GF-D8 (cell line): ENCODE data around the gene CSF3R.
"Not testable (repeated sequence)": the region's sequence is repeated elsewhere in the genome, so short reads cannot be mapped to it uniquely, and the experiment has no call there.

ENCODE experiments used
- DNase-seq: peaks from one replicate; lab custom pipeline; 2025; lab: John Stamatoyannopoulos, UW

CSF3R gene

GRCh38 chr1:36481771-36482723, 666 bp downstream of the CSF3R start:
- no peak for DNase-seq

DNA sequence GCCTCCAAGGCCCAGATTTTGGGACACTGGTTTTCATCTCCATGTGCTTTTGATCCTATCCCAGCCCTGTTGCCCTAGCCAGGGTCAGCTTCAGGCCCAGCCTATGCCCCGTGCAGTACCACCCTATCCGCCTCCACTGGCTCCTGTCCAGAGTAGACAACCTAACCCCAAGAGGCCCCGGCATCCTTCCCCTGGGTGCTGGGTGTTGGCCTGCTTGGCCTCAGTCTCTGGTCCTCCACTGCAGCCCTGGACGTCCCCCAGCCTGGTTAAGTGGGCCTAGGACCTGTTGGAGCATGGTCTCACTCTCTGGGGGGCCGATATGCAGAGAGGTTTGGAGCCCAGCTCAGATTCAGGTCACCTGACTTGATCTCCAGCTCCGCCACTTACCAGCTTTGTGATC, 1.6 kb downstream of the CSF3R start:
- DNase-seq: no peak

GRCh38 chr1:36480161-36480560, 2.6 kb downstream of the CSF3R start:
- DNase-seq: no peak

- DNase-seq: peak; percentile 43
Observed at GRCh38 chr1:36479505-36480051, 3.1 kb downstream of the CSF3R start.

DNA sequence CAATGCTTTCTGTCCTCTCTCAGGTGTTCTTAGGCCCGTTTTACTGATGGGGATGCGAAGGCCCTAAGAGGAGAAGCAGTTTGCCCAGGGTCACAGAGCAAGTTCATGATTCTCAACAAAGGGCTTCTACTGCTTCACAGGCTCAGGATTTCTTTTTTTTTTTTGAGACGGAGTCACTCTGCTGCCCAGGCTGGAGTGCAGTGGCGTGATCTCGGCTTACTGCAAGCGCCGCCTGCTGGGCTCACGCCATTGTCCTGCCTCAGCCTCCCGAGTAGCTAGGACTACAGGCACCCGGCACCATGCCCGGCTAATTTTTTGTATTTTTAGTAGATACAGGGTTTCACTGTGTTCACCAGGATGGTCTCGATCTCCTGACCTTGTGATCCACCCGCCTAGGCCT, 5.1 kb downstream of the CSF3R start:
- not testable (repeated sequence) for DNase-seq

- no peak for DNase-seq
Observed at GRCh38 chr1:36476945-36477344, 5.8 kb downstream of the CSF3R start.

DNA sequence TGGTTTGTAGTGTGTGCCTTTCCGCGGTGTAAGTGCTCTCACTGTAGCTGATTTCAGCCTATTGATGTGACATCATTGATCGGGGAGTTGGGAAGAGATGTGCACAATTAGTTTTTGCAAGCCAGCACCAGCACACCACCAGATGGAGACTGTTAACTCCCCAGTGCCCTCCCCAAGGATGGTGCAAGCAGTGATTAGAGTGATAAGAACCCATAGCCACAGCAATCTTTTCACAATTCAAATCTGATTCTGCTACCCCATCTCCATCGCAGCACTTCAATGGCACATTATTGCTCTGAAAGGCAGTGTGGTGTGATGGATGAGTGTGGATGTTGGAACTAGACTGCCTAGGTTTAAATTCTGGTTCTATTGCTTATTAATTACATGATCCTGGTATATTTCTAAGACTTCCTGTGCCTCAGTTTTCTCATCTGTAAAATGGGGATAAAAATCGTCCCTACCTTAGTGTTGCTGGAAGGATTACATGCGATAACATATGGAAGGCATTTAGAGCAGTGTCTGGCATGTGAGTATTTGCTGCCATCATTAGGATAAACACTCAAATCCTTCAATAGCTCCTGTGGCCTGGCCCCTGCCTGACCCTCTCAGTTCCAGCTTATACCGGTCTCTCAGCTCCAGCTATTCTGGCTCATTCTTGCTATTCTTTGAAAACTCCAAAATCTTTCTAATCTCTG, 6.7 kb downstream of the CSF3R start:
- DNase-seq: peak; percentile 20

DNA sequence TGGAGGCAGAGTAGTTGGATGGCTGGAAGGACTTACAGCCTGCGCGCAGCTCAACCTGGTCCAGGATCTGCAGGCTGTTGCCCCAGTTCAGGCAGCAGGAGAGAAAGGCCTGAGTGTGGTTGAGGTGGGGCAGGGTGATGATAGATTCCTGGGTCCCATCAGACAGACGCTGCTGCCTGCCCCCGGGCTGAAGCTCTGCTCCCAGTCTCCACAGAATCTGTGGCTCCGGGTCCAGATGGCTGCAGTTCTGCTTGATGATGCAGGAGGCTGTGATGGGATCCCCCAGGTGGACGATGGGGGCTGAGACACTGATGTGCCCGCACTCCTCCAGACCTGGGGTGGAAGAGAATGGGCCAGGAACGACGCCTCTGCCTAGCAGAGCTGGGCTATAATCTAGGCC, 7.4 kb downstream of the CSF3R start:
- no peak for DNase-seq

DNA sequence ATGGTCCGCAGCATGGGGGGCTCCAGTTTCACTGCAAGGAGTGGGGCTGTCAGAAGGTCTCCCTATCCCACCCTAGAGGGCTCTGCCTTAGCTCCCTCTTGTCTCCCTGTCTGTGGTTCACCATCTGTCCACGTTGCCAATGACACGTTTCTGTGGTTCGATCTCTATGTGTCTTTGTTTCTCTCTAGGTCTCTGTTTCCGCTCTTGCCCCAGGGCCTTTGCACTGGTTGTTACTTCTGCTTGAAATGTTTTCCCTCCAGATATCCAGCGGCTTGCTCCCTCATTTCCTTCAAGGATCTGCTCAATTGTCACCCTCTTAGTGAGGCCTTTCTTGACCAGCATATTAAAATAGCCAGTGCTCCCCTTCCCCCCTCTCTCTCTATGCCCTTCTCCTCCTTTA, 10.1 kb downstream of the CSF3R start:
- no peak for DNase-seq

GRCh38 chr1:36471830-36472641, 10.7 kb downstream of the CSF3R start:
- no peak for DNase-seq

- no peak for DNase-seq
Observed at GRCh38 chr1:36469163-36469562, 13.6 kb downstream of the CSF3R start.

DNA sequence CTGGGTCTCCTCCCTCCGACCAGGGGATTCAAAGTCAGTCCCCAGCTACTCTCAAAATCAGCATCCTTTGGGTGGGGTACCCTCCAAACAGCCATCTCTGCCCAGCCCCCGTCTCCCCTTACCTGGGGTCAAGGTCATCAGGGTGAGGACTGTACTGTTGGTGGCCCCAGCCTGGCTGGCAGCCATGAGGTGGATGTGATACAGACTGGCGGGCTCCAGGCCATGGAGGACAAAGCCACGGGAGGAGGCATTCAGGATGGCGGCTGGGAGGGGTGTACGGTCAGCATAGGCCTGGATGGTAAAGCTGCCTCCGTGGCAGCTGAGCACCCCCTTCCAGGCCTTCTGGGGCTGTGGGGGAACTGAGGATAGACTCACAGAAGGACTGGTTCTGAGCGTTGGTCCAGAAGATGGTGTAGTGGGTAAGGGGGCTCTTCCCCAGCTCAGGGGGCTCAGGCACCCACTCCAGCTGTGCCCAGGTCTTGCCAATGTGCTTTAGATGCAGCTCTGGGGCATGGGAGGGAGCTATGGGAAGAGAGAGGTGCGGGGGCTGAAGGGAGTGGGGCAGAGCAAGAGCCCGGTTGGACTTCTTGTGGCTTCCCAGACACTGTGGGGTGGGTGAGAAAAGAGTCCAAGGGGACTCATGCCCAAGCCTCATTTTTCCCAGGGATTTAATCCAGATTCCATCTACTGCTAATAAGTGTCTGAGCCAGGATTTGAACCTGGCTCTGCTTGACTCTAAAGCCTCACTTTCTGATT, 14.8 kb downstream of the CSF3R start:
- DNase-seq: no peak

DNA sequence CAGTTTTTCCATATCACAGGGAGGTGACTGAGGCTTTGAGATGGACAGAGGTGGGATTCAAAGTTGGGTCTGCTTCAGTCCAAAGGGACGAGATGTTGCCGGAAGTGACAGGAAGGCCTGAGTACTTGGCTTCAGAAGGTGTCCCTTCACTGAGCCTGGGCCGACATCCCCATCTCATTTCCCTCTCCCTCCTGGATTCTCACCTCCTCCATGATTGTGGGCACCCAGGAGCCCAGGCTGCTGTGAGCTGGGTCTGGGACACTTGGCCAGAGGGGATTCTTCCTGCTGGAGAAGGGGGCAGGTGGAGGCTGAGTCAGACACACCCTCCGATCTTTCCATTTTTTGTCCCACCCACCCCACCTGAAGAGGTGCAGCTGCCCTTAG, 15.7 kb downstream of the CSF3R start:
- no peak for DNase-seq

GRCh38 chr1:36466370-36467026, 16.2 kb downstream of the CSF3R start:
- no peak for DNase-seq

DNA sequence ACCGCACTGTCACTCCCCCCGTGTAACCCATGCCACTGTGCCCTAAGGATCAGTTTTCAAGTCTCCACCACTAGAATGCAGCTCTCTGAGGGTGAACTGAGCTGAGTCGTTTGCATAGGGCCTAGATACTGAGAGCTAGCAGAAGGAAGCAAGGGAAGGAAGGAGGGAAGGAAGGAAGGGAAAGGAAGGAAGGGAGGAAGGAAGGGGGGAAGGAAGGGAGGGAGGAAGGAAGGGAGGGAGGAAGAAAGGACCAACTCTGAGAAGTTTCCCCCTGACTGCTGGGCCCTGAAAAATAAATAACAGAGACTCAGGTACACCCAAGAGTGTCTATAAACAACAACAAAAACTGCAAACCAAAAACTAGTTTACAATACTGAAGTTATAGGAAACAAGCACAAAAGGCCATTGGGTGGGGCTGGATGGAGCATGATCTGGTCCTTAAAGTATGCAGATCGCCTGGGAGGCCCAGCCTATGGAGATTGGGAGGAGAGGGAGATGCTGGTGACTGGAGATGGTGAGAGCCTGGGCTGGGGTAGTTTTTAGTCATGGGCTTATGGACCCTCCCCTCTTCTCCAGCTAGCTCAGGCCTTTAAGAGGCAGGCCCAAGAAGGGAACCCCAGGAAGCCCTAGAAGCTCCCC, 16.9 kb downstream of the CSF3R start:
- no peak for DNase-seq

GRCh38 chr1:36464605-36465393, 17.9 kb downstream of the CSF3R start:
- DNase-seq: no peak

GRCh38 chr1:36463803-36464604, 18.7 kb downstream of the CSF3R start, which contains the start of gene MRPS15:
Gene MRPS15 (minus strand): TSS chr1:36464384. CDS start chr1:36464275, 109 bp downstream.
- DNase-seq: peak; percentile 84

DNA sequence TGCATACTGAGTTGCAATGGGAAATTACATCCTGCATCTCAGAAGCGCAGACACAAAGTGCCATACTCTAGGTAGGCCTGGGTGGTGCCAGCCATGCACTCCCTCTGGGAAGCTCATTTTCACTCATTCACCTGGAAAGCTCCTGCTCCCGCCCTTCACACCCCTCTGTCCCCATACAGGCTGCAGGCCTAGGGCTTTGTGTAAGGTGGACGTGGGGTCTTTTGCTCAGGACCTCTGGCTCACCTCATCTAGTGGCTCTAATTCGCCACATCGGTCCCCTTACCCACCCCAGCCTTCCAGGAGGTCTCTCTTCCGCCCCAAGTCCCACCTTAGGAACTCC, 19.3 kb downstream of the CSF3R start:
- no peak for DNase-seq

GRCh38 chr1:36458910-36459309, 23.8 kb downstream of the CSF3R start:
- DNase-seq: no peak
